Endodermal cell (in vitro differentiated cells): ENCODE data around the gene PRKCQ. TPM values are rescaled to one million over a fixed set of nuclear protein-coding genes. Genes with fewer than 3 reads are reported as not detected.
A peak's percentile ranks its signal among the peaks of the same experiment; 100 is the strongest.

Source experiments
- DNase-seq: peaks from one replicate; pipeline ENCODE4 v3.0.0-alpha.2; 2017
- H3K27ac ChIP-seq: 2 replicates; pipeline ENCODE4 v1.5.1; 2013; ENCODE audit warnings: mild to moderate bottlenecking, low read depth, low read length, moderate library complexity
- H3K27me3 ChIP-seq: 2 replicates; pipeline ENCODE4 v1.6.1; 2013; ENCODE audit warnings: mild to moderate bottlenecking, low read length, moderate library complexity; ENCODE audit not compliant: insufficient read depth, control insufficient read depth, poor library complexity, severe bottlenecking
- H3K36me3 ChIP-seq: 2 replicates; pipeline ENCODE4 v1.7.0; 2013; ENCODE audit warnings: mild to moderate bottlenecking, low read length, moderate library complexity; ENCODE audit not compliant: control insufficient read depth, insufficient read depth
- H3K4me1 ChIP-seq: one replicate; pipeline ENCODE4 v1.7.0; 2013; ENCODE audit warnings: low read length; ENCODE audit not compliant: control insufficient read depth, insufficient read depth
- H3K4me3 ChIP-seq: 2 replicates; pipeline ENCODE4 v1.5.1; 2013; ENCODE audit warnings: mild to moderate bottlenecking, low read length, moderate library complexity
- H3K9ac ChIP-seq: 2 replicates; pipeline ENCODE4 v1.6.1; 2013; ENCODE audit warnings: mild to moderate bottlenecking, low read length, moderate library complexity; ENCODE audit not compliant: poor library complexity, severe bottlenecking; ENCODE audit errors: extremely low read depth
- H3K9me3 ChIP-seq: 2 replicates; pipeline ENCODE4 v1.6.1; 2013; ENCODE audit warnings: mild to moderate bottlenecking, low read length, moderate library complexity; ENCODE audit not compliant: control insufficient read depth
- H3K27ac Mint-ChIP-seq: 2 replicates; pipeline ENCODE4 v1.8.0; 2020; ENCODE audit warnings: mixed read lengths
- H3K27me3 Mint-ChIP-seq: 2 replicates; pipeline ENCODE4 v1.8.0; 2021; ENCODE audit warnings: mild to moderate bottlenecking, mixed read lengths; ENCODE audit not compliant: insufficient read depth
- H3K36me3 Mint-ChIP-seq: 2 replicates; pipeline ENCODE4 v1.8.0; 2020; ENCODE audit warnings: low read depth, mixed read lengths
- H3K4me1 Mint-ChIP-seq: 2 replicates; pipeline ENCODE4 v1.8.0; 2020; ENCODE audit warnings: mixed read lengths
- H3K4me3 Mint-ChIP-seq: 2 replicates; pipeline ENCODE4 v1.8.0; 2020; ENCODE audit warnings: mild to moderate bottlenecking, moderate library complexity, mixed read lengths
- H3K9me3 Mint-ChIP-seq: 2 replicates; pipeline ENCODE4 v1.8.0; 2020; ENCODE audit warnings: mild to moderate bottlenecking, mixed read lengths
- CTCF ChIP-seq: fragments of 200-600 bp; sonication (generic); conservative IDR thresholded peaks from 2 replicates; pipeline ENCODE4 v1.5.0; 2021; ENCODE audit warnings: antibody characterized with exemption, mild to moderate bottlenecking
- WGBS, 2 experiments: methylation state at CpG; one replicate each; pipeline versions ENCODE4 v1.1.5 to v1.1.7; 2013; ENCODE audit warnings: missing lambda C conversion rate in 2 of 2, mixed read lengths in 1 of 2; ENCODE audit not compliant: insufficient coverage in 1 of 2, insufficient read length in 1 of 2; 5-methylcytosine and 5-hydroxymethylcytosine counted together
- total RNA-seq, 2 donors: library from RNA; stranded (reverse); fragmentation: NEBNext Ultra II Directional in 1 of 2; extraction: Animal tissue kit (Norgen Biotek cat#: 25700) in 1 of 2; gene quantifications; 2 replicates in 1 of 2; 3 replicates in 1 of 2; pipeline ENCODE4 v1.2.1, GENCODE V29; 2021

PRKCQ gene
- total RNA-seq, 2 donors from 2014 or later: 24.3 to 29.1 TPM

- WGBS, 2 experiments: 67 to 81% methylated on average over 10 to 11 of the region's 11 CpGs
- H3K4me3 ChIP-seq: peak overlapping the region; percentile 91
- DNase-seq: no peak
These were observed 1.8 kb downstream of the PRKCQ start for GRCh38 chr10:6578251-6578771.

GRCh38 chr10:6576326-6576725, 3.8 kb downstream of the PRKCQ start:
- Histone ChIP-seq H3K9me3 (no peaks in the 10 kb centered on the region), H3K4me1 (peaks cover 12% of the 10 kb centered on the region), H3K36me3 (no peaks in the 10 kb centered on the region), H3K27ac (no peak overlapping the region), H3K4me3 (peak overlapping the region; percentile 20), H3K9ac (no peak overlapping the region), H3K27me3 (no peaks in the 10 kb centered on the region)
- DNase-seq: no peak
- WGBS, 2 experiments: 93 to 94% methylated on average over 3 to 4 of the region's 4 CpGs
- H3K4me1 Mint-ChIP-seq: peaks cover 43% of the 10 kb centered on the region
- H3K36me3 Mint-ChIP-seq: peaks cover 6% of the 10 kb centered on the region
- peaks cover 11% of the 10 kb centered on the region for H3K27me3 Mint-ChIP-seq
- H3K4me3 Mint-ChIP-seq: no peak overlapping the region
- no peak overlapping the region for H3K27ac Mint-ChIP-seq
- no peaks in the 10 kb centered on the region for H3K9me3 Mint-ChIP-seq
- TF ChIP-seq CTCF: no peak

More at GRCh38 chr10:6578251-6578771, 1.8 kb downstream of the PRKCQ start:
- Histone ChIP-seq H3K27ac (no peak overlapping the region), H3K27me3 (no peaks in the 10 kb centered on the region), H3K9ac (peak overlapping the region; percentile 22), H3K4me1 (peaks cover 12% of the 10 kb centered on the region), H3K36me3 (peaks cover 11% of the 10 kb centered on the region), H3K9me3 (no peaks in the 10 kb centered on the region)
- no peak for TF ChIP-seq CTCF
- no peak overlapping the region for H3K27ac Mint-ChIP-seq
- H3K27me3 Mint-ChIP-seq: peaks cover 11% of the 10 kb centered on the region
- H3K9me3 Mint-ChIP-seq: no peaks in the 10 kb centered on the region
- peaks cover 42% of the 10 kb centered on the region for H3K4me1 Mint-ChIP-seq
- H3K36me3 Mint-ChIP-seq: peaks cover 18% of the 10 kb centered on the region
- peak overlapping the region; percentile 83 for H3K4me3 Mint-ChIP-seq

DNA sequence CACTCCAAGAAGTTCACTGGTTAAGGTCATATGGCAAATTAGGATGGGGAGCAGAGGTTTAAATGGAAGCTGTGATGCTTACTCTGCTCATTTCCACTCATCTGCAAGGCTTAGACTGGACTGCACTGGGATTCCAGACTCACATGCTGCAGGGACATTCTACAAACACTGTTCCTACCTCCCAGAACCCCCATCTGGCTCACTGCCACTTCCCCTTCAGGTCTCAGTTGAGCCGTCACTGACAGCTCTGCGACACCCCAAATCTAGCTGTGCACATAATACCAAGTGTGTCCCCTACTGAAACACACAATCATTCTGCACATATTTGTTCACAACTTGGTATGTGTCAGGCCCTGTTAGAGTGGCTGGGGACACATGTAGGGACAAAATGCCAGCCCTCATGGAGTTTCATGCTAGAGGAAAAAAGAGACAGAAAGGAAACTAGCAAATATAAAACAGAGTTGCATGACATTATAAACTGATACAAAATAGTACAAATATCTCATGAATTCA, 5.4 kb downstream of the PRKCQ start:
- DNase-seq: no peak
- Histone ChIP-seq H3K4me1 (peaks cover 12% of the 10 kb centered on the region), H3K36me3 (peaks cover 4% of the 10 kb centered on the region), H3K27me3 (no peaks in the 10 kb centered on the region), H3K9me3 (no peaks in the 10 kb centered on the region), H3K4me3 (peak overlapping the region; percentile 51), H3K27ac (no peak overlapping the region), H3K9ac (no peak overlapping the region)
- peaks cover 52% of the 10 kb centered on the region for H3K4me1 Mint-ChIP-seq
- TF ChIP-seq CTCF: no peak
- H3K4me3 Mint-ChIP-seq: no peak overlapping the region
- H3K9me3 Mint-ChIP-seq: no peaks in the 10 kb centered on the region
- peaks cover 6% of the 10 kb centered on the region for H3K36me3 Mint-ChIP-seq
- H3K27me3 Mint-ChIP-seq: peaks cover 11% of the 10 kb centered on the region
- WGBS, 2 experiments: 77% methylated on average over 2 of the region's 2 CpGs; no CpG with 5 or more reads in 1 of the 2 experiments
- no peak overlapping the region for H3K27ac Mint-ChIP-seq
